AG10803 (cell line): ENCODE measurements around the gene TMEM213.

ENCODE experiments used
- DNase-seq: peaks from one replicate; pipeline ENCODE4 v3.0.0; 2010; ENCODE audit warnings: low read depth
- H3K4me3 ChIP-seq: 2 replicates; pipeline ENCODE4 v1.5.1; 2011; ENCODE audit warnings: mild to moderate bottlenecking, low read length, control low read depth
- TF ChIP-seq, protein P1 (sequence below): conservative IDR thresholded peaks from 2 replicates; pipeline ENCODE4 v1.5.1; 2011; ENCODE audit warnings: mild to moderate bottlenecking, low read length, control low read depth, inconsistent platforms

TMEM213 gene

DNA sequence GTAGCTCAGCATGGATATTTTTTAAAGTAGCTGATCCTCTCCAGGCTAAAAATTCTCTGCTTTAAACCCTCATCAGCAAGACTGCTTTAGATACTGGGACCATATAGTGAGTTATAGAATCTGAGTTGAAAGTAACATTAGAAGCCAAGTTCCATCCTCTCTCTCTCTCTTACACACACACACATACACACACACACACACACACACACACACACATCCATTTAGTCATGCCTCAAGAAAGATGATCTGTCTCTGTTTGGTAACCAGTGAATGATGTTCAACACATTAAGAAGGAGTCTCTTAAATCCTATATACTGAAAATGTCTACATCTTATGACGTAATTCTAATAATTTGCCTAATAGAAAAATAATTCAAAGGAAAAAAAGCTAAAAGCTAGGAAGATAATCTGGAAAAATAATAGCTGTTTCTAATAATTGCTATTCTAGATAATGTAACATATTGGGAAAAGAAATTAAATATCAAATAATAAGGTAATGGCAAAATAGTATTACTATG lies 17.1 kb downstream of the TMEM213 start:
- H3K4me3 ChIP-seq, result no peak overlapping the region
- no peak for DNase-seq
- TF ChIP-seq, protein P1, sequence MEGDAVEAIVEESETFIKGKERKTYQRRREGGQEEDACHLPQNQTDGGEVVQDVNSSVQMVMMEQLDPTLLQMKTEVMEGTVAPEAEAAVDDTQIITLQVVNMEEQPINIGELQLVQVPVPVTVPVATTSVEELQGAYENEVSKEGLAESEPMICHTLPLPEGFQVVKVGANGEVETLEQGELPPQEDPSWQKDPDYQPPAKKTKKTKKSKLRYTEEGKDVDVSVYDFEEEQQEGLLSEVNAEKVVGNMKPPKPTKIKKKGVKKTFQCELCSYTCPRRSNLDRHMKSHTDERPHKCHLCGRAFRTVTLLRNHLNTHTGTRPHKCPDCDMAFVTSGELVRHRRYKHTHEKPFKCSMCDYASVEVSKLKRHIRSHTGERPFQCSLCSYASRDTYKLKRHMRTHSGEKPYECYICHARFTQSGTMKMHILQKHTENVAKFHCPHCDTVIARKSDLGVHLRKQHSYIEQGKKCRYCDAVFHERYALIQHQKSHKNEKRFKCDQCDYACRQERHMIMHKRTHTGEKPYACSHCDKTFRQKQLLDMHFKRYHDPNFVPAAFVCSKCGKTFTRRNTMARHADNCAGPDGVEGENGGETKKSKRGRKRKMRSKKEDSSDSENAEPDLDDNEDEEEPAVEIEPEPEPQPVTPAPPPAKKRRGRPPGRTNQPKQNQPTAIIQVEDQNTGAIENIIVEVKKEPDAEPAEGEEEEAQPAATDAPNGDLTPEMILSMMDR, result no peak

DNA sequence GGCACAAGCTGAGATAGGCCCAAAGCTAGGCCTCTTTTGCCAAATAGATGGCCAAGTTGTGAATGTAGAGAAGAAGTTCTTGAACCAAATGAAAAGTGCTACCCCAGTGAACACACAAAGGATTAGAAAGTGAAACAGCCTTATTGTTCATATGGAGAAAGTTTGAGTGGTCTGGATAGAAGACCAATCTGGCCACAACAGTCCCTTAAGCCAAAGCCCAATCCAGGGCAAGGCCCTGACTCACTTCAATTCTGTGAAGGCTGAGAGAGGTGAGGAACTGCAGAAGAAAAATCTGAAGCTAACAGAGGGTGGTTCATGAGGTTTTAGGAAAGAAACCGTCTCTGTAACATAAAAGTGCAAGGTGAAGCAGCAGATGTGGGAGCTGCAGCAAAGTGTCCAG lies 18.9 kb downstream of the TMEM213 start:
- TF ChIP-seq, protein P1, result no peak
- no peak for DNase-seq
- H3K4me3 ChIP-seq, result no peak overlapping the region

DNA sequence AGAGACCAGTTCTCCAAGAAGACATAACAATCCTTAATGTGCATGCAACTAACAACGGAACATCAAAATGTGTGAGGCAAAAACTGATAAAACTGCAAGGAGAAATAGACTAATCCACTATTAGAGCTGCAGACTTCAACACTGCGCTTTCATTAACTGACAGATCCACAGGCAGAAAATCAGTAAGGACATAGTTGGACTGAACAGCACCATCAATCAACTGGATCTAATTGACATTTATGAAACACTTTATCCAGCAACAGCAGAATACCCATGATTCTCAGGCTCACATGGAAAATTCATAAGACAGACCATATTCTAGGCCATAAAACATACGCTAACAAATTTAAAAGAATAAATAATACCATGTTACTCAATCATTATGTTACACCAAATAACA lies 21.8 kb downstream of the TMEM213 start:
- TF ChIP-seq, protein P1, result no peak
- no peak overlapping the region for H3K4me3 ChIP-seq
- no peak for DNase-seq

DNA sequence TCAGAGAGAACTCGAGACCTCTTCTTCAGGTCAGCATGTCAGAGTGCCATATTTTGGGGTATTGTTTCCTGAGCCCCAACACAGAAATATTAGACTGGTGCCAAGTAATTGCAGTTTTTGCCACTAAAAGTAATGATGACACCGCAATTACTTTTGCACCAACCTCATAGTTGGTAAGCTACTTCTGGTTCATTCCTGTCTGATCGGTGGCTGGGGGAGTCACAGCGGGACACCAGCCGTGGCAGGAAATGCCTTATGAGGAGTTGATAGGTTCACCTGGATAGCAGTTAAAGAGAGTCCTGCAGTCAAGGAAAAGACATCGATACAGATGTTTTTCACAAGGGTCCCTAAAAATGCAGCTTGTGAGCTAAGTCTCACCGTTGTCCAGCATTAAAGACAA lies 24.1 kb downstream of the TMEM213 start:
- no peak overlapping the region for H3K4me3 ChIP-seq
- no peak for DNase-seq
- TF ChIP-seq, protein P1, result no peak

DNA sequence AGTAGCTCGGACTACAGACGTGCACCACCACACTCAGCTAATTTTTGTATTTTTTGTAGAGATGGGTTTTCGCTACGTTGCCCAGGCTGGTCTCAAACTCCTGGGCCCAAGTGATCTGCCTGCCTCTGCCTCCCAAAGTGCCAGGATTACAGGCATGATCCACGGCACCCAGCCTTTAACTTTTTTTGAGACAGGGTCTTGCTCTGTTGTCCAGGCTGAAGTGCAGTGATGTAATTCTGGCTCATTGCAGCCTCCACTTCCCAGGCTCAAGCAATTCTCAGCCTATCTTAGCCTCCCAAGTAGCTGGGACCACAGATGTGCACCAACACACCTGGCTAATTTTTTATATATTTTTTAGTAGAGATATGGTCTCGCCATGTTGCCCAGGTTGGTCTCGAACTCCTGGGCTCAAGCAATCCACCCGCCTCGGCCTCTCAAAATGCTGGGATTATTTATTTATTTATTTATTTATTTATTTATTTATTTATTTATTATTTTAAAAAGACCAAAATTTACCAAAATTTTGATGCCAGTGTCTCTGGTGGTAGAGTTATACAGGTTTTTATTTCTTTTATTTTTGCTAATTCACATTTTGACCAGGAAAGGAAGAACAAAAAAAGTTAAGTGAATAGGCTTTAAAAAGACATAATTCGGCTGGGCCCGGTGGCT lies 25.2 kb downstream of the TMEM213 start:
- no peak for DNase-seq
- H3K4me3 ChIP-seq, result no peak overlapping the region
- TF ChIP-seq, protein P1, result no peak

DNA sequence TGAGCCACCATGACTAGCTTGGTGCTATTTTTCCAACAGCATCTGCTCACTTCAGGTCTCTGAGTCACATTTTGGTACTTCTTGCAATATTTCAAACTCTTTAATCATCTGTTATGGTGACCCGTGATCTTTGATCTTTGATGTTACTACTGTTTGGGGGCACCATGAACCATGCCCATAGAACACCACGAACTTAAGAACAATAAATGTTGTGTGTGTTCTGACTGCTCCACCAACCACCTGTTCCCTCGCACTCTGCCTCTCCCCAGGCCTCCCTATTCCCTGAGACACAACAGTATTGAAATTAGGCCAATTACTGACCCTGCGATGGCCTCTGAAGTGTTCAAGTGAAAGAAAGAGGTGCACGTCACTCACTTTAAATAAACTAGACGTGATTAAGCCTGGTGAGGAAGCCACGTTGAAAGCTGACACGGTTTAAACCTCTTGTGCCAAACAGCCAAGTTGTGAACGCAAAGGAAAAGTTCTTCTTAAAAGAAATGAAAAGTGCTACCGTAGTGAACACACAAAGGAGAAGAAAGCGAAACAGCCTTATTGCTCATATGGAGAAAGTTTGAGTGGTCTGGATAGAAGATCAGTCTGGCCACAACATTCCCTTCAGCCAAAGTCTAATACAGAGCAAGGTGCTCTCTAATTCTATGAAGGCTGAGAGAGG lies 27.4 kb downstream of the TMEM213 start:
- no peak for DNase-seq
- H3K4me3 ChIP-seq, result no peak overlapping the region
- TF ChIP-seq, protein P1, result no peak

DNA sequence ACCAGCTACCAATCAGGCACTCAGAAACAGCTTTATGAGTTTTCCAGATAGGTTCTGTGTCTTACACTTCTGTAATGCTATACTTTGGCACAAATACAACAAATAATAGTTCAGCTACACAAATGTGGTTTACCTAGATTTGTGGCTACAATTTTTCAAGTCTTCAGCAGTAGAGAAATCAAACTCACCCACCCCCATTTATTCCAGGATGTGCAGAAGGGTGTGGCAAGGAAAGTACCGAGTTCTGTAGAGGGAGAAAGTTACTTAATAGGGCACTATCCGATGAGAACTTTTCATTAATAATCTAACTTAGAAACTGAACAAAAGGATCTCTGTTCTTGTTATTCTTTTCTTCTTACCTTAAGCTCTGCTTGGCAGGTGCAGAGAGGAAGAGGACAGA lies 30.5 kb downstream of the TMEM213 start:
- DNase-seq, result no peak
- no peak overlapping the region for H3K4me3 ChIP-seq
- TF ChIP-seq, protein P1, result no peak
